ENCODE results near the gene DDX27.

The DDX27 gene

GRCh38 chr20:49288784-49289696 is 69.8 kb downstream of the DDX27 start:
- DNase-seq (ENCODE audit: low read depth in 2 of 2), result no peak

DNA sequence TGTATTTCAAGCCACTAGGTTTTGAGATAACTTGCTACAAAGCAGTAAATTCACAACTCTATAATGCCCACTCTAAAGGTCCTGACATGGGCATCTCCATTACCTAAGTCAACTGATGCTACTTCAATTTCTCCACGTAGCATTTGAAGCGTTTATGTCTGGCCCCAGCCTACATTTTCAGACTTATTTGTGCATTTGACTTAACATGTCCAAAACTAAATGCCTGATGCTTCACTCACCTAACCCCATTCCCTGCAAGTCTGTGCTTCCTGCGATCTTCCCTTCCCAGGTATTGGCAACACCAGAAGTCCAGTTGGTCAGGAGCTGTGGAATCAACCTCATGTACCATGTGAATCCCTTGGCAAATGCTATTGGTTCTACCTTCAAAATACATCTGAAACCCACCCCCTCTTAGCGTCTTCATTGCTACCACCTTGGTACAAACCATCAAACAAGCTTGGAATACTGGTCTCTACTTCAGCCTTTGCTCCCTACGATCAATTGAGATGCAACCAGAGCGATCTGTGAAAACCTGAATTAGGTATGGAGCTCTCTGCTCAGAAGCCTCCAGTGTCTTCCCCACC is 71.5 kb downstream of the DDX27 start:
- no peak for DNase-seq (ENCODE audit: low read depth in 2 of 2)

- no peak for DNase-seq (ENCODE audit: low read depth in 2 of 2)
Measured at GRCh38 chr20:49291200-49291599, 72.0 kb downstream of the DDX27 start.

DNA sequence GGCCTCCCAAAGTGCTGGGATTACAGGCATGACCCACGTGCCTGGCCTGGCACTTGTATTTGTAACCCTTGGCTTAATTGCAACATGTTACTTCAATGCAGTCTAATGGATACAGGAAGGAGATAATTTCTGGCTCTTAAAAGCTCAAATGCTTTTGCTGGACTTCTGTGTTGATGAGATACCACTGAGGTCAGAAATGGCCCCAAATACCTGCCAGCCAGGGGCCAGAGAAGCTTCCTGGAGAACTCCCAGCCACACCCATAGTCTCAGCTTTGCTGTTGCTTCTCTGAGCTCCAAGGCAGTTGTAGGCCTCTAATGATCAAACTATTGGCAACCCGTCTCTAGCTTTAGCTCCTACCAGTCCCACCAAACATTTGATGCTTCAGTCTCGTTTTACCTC is 72.8 kb downstream of the DDX27 start:
- DNase-seq (ENCODE audit: low read depth in 2 of 2), result no peak

DNA sequence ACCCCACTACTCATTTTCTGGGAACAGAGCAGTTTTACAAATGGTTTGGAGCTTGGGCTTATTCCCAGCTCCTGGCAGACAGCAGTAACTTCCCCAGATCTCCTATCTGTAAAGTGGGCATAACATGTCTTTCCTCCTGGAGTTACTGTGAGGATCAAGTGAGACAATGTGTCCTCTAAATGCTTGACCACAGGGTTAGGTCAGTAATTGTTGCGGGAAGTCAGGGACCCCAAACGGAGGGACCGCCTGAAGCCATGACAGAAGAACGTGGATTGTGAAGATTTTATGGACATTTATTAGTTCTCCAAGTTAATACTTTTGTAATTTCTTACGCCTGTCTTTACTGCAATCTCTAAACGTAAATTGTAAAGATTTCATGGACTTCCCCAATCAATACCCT is 73.9 kb downstream of the DDX27 start:
- DNase-seq (ENCODE audit: low read depth in 2 of 2), result no peak

Measured in stimulated activated CD4-positive, alpha-beta T cell treated with anti-CD3 and anti-CD28 coated beads, Interleukin-15, amount 100 ng/mL, for 48 hours (primary cell).